PC-9 (cell line): Measurements from ENCODE around the gene KRTAP5-9.

ENCODE experiments used
- EZH2 ChIP-seq: fragments of 200-600 bp; sonication (generic); IDR thresholded peaks from 2 replicates; pipeline ENCODE4 v1.8.0; 2017; ENCODE audit warnings: antibody characterized with exemption, low read depth
- TF ChIP-seq, protein P1 (sequence below): fragments of 200-600 bp; sonication (generic); conservative IDR thresholded peaks from 2 replicates; pipeline ENCODE4 v1.6.1; 2017; ENCODE audit warnings: mixed run types, antibody characterized with exemption, mild to moderate bottlenecking, moderate library complexity

DNA sequence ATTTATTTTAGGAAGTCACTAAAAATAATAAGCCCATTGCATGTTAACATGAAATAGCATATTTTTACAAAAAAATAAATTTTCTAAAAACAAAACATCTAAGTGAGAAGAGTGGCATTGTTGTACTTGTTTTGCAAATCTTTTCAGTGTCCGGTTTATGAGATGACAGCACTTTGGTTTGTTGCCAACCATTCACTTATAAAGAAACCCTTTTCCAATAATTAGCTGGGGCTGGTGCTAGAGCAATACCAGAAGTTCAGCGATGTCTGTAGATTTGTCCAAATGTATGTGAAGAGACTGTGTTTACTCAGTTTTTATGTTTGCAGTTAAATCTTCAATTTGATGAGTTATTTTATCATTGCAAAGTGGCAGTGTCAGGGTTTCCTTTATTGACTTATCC is 43.2 kb upstream of the KRTAP5-9 start:
- no peak for TF ChIP-seq EZH2
- TF ChIP-seq, protein P1, sequence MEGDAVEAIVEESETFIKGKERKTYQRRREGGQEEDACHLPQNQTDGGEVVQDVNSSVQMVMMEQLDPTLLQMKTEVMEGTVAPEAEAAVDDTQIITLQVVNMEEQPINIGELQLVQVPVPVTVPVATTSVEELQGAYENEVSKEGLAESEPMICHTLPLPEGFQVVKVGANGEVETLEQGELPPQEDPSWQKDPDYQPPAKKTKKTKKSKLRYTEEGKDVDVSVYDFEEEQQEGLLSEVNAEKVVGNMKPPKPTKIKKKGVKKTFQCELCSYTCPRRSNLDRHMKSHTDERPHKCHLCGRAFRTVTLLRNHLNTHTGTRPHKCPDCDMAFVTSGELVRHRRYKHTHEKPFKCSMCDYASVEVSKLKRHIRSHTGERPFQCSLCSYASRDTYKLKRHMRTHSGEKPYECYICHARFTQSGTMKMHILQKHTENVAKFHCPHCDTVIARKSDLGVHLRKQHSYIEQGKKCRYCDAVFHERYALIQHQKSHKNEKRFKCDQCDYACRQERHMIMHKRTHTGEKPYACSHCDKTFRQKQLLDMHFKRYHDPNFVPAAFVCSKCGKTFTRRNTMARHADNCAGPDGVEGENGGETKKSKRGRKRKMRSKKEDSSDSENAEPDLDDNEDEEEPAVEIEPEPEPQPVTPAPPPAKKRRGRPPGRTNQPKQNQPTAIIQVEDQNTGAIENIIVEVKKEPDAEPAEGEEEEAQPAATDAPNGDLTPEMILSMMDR = no peak
